Right lobe of liver (tissue), 6 donors: ENCODE measurements around the gene CDR2L. TPM values are rescaled to one million over a fixed set of nuclear protein-coding genes. Genes with fewer than 3 reads are reported as not detected.

Experiments used
- ATAC-seq, 4 donors: fragments of 200-7000 bp; cut with Tn5 transposase; one replicate each; pipeline ENCODE4 v1.9.1; 2020; ENCODE audit warnings: mild to moderate bottlenecking in 4 of 4, moderate library complexity in 4 of 4
- DNase-seq, 3 donors: peaks; one replicate each; pipeline ENCODE4 v3.0.0-alpha.2; 2020
- H3K27ac ChIP-seq, 3 donors: fragments of 200-600 bp; one replicate each; pipeline ENCODE4 v1.8.0; 2022
- H3K27me3 ChIP-seq, 2 donors: fragments of 200-600 bp; one replicate each; pipeline ENCODE4 v1.8.0; 2022
- H3K36me3 ChIP-seq, 4 donors: fragments of 200-600 bp; sonication (generic) in 1 of 4; one replicate each; pipeline versions ENCODE4 v1.5.1 to v1.8.0; 2017 to 2022; ENCODE audit warnings: control low read depth in 1 of 4
- H3K4me1 ChIP-seq, 4 donors: fragments of 200-600 bp; sonication (generic) in 1 of 4; one replicate each; pipeline versions ENCODE4 v1.5.1 to v1.8.0; 2017 to 2022; ENCODE audit warnings: control low read depth in 1 of 4
- H3K4me3 ChIP-seq, 3 donors: fragments of 200-600 bp; one replicate each; pipeline ENCODE4 v1.8.0; 2022
- H3K9me3 ChIP-seq, 4 donors: fragments of 200-600 bp; sonication (generic) in 1 of 4; one replicate each; pipeline versions ENCODE4 v1.5.1 to v1.8.0; 2017 to 2022; ENCODE audit warnings: control low read depth in 1 of 4
- CTCF ChIP-seq, 4 donors: fragments of 200-600 bp in 3 of 4; fragments of 450-650 bp in 1 of 4; IDR thresholded peaks; one replicate each; pipeline versions ENCODE4 v1.5.1 to v1.8.0; 2016 to 2022; ENCODE audit warnings: antibody characterized with exemption in 4 of 4, mild to moderate bottlenecking in 2 of 4
- POLR2A ChIP-seq: fragments of 450-650 bp; IDR thresholded peaks from one replicate; pipeline ENCODE4 v1.6.1; 2017; ENCODE audit warnings: antibody characterized with exemption, mild to moderate bottlenecking
- WGBS: methylation state at CpG from one replicate; pipeline ENCODE4 v1.1.6; 2018; ENCODE audit warnings: low coverage, low lambda C conversion rate; ENCODE audit not compliant: insufficient coverage; ENCODE audit errors: missing lambda C conversion rate; 5-methylcytosine and 5-hydroxymethylcytosine counted together
- intact Hi-C, 2 donors: fragments of 100-400 bp; cut with DNase I; formaldehyde crosslinking; loops; one replicate each; pipeline versions ENCODE4 v1.11.2 to v1.14.1; 2022
- total RNA-seq, 6 experiments: library from RNA; depleted of rRNA in 2 of 6; stranded (reverse); fragments of >200 nt in 2 of 6; fragmentation: NEBNext Ultra II Directional in 3 of 6; extraction: Animal tissue kit (Norgen Biotek cat#: 25700) in 3 of 6; gene quantifications; one replicate each; pipeline versions ENCODE4 v1.1.0 to v1.2.4, GENCODE V29; 2016 to 2023
- donor health status: DM: no; HTN: yes; CAD: no.
- donor health status: DM: no; HTN: no; CAD: no.
- donor health status: DM: no; HTN: no; CAD: no.
- donor health status: DM: no; HTN: yes; CAD: no.
- donor health status: DM: no; HTN: yes; CAD: no.

The CDR2L gene
- total RNA-seq, 6 experiments from 2014 or later = 0.64 to 2.3 (median 1.4) TPM

DNA sequence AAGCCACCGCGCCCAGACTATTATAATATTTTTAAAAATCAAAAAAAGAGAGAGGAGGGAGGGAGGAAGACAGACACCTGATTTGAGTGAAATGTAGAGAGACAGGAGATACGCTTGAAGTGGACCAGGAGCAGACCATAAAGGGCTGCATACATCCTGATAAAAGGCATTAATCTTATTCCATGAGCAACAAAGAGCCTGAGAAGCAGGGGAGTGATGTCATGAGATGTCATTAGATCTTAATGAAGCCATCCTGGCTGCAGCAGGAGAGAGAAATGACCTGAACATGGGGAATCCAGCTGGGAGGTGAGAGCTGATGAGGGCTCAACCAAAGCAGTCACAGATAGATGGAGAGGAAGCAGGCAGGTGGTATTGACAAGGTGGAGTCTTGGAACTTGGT is 9.6 kb upstream of the CDR2L start:
- Histone ChIP-seq H3K4me3 (no peak overlapping the region), H3K9me3 (no peaks in the 10 kb centered on the region), H3K27me3 (no peaks in the 10 kb centered on the region), H3K36me3 (no peaks in the 10 kb centered on the region), H3K27ac (no peak overlapping the region), H3K4me1 (peaks cover 0 to 17% (median 0%) of the 10 kb centered on the region in 4 donors)
- WGBS = 97% methylated on average over 3 of the region's 3 CpGs
- intact Hi-C loops = no loop called here
- DNase-seq = no peak
- no peak for ATAC-seq
- TF ChIP-seq POLR2A = no peak
- no peak for TF ChIP-seq CTCF (IDR thresholded peaks at IDR 0.05)

- ATAC-seq = no peak
- 0% methylated on average over 1 of the region's 3 CpGs for WGBS
- TF ChIP-seq POLR2A (no peak), CTCF (IDR thresholded peaks at IDR 0.05) (no peak)
- Histone ChIP-seq H3K27me3 (no peaks in the 10 kb centered on the region), H3K27ac (no peak overlapping the region), H3K4me3 (no peak overlapping the region), H3K9me3 (no peaks in the 10 kb centered on the region), H3K4me1 (peaks cover 0 to 15% (median 0%) of the 10 kb centered on the region in 4 donors), H3K36me3 (no peaks in the 10 kb centered on the region)
- DNase-seq = no peak
- intact Hi-C loops = no loop called here
Observed at GRCh38 chr17:74978240-74978639, 9.2 kb upstream of the CDR2L start.

DNA sequence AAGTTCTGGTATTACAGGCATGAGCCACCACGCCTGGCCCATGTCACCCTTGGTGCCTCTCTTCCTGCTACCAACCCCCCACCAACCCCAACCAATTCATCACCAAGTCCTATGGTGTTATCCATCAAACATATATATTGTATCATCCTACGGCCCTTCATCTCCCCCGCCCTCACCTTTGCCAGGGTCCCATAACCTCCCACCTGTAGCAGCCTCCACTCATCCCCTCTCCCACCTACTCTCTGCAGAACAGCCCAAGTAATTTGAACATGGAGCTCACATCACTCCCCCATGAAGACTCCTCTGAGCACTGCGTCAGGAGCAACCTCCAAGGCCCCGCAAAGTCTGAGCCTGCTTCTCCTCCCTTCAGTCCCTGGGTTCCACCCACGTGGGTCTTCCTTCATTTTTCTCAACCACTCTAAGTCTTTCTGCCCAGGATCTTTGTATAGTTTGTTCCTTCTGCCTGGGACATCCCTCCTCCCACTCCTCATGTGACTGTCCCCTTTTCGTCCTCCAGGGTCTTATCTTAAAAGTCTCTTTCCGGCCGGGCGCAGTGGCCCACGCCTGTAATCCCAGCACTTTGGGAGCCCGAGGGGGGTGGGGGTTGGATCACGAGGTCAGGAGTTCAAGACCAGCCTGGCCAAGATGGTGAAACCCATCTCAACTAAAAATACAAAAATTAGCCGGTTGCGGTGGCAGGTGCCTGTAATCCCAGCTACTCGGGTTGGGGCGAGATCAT is 7.9 kb upstream of the CDR2L start:
- Histone ChIP-seq H3K4me1 (peaks cover 0 to 15% (median 0%) of the 10 kb centered on the region in 4 donors), H3K36me3 (no peaks in the 10 kb centered on the region), H3K4me3 (no peak overlapping the region), H3K27ac (no peak overlapping the region), H3K9me3 (no peaks in the 10 kb centered on the region), H3K27me3 (no peaks in the 10 kb centered on the region)
- TF ChIP-seq POLR2A (no peak), CTCF (IDR thresholded peaks at IDR 0.05) (no peak)
- ATAC-seq (no peak), DNase-seq (no peak)
- WGBS = 46% methylated on average over 13 of the region's 17 CpGs
- intact Hi-C loops = no loop called here

DNA sequence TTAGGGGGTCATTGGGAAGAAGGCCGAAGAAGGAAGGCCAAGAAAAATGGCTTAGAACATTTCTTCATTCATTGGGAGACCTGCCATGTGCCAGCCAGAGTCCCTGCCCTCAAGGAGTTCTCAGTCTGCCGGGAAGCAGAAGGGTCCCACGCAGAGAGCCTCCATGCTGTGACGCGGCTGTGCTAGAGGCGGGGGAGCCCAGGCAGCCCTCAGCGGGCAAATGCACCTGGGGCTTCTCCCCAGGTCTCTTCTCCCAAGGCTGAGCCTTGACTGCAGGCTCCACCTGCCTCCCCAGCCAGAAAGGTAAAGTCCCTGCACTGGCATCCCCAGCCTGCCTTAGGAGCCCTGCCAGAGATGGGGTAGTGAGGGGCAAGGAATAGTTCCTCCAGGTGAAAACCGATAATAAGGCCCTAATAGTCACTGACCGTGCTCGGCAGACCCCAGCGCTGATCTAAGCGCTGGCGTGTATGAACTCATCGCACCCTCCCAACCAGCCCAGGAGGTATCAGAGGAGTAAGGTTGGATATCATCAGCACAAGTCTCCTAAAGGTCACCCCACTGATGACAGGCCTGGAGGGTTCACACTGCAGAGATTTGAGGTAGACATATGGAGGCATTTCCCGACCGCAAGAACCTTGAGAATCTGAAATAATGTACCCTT is 6.0 kb upstream of the CDR2L start:
- Histone ChIP-seq H3K9me3 (no peaks in the 10 kb centered on the region), H3K27me3 (no peaks in the 10 kb centered on the region), H3K36me3 (no peaks in the 10 kb centered on the region), H3K4me1 (peaks cover 0 to 15% (median 0%) of the 10 kb centered on the region in 4 donors), H3K27ac (peak overlapping the region in 2 of 3 donors; percentile 57 to 69), H3K4me3 (peak overlapping the region; percentile 28 to 48 (median 38))
- TF ChIP-seq CTCF (IDR thresholded peaks at IDR 0.05) = no peak
- no peak for TF ChIP-seq POLR2A
- no peak for DNase-seq
- no peak for ATAC-seq
- 47% methylated on average over 8 of the region's 16 CpGs for WGBS
- intact Hi-C loops = no loop called here
